ENCODE data around the gene SRRM4.

Gene SRRM4, protein sequence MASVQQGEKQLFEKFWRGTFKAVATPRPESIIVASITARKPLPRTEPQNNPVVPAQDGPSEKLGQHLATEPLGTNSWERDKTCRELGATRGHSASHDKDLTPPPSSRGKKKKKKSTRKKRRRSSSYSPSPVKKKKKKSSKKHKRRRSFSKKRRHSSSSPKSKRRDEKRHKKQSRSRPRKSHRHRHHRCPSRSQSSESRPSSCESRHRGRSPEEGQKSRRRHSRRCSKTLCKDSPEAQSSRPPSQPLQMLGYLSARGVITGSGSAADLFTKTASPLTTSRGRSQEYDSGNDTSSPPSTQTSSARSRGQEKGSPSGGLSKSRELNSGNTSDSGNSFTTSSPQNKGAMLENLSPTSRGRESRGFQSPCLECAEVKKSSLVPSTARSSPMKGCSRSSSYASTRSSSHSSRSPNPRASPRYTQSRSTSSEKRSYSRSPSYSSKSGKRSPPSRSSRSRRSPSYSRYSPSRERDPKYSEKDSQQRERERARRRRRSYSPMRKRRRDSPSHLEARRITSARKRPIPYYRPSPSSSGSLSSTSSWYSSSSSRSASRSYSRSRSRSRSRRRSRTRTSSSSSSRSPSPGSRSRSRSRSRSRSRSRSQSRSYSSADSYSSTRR
- total RNA-seq: 0 reads per million in 3 donors

DNA sequence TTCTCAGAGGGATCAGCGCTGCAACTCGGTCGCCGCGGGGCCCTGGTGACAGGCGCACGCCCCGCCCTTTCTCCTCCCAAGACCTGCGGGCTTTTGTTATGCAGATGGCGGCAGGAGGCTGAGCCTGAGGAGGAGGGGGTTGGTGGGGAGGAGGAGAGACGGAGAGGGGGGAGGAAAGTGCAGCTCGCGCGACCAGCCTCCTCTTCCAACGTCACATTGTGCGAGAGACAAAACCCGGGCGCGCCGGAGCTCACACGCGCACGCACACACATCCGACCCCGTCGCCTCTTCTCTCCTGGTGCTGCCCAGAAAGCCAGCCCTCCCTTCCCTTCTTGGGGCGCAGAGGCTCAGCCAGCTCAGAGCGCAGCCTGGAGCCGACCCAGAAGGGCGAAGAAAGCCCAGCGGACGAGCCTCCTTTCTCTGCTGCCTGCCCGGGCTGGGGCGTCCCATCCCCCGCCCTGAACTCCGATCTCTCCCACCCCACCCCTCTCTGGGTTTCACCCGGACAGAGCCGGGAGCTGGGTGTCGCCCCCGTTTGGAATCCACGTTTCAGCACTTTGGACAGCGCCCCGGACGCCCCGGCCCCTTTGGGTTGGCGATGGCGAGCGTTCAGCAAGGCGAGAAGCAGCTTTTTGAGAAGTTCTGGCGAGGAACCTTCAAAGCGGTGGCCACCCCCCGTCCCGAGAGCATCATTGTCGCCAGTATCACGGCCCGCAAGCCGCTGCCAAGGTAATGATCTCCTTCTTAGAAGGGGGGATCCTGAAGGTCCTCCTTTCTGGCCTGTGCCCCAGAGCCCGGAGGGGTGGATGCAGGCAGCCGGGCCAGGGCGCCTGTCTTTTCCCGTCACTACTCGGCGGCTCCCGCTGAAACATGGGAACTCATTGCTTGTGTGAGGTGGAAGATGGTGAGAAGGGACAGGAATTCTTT is at the start of gene SRRM4:
Gene SRRM4, plus strand, starts transcription at position 257 of the 927 bp plus-strand sequence. Its CDS starts 342 bp downstream, at position 599.
- Histone ChIP-seq H3K27me3 (replicated peaks; ENCODE audit: control insufficient read depth, insufficient read depth, low read length, poor library complexity, severe bottlenecking) (no peaks in the 10 kb centered on the region), H3K36me3 (ENCODE audit: control insufficient read depth, insufficient read depth, low read length) (no peaks in the 10 kb centered on the region), H3K4me3 (ENCODE audit: insufficient read depth, low read depth, low read length, poor library complexity, severe bottlenecking) (no peak within 1 kb of the TSS), H3K27ac (ENCODE audit: insufficient read depth, low read length, poor library complexity, severe bottlenecking) (no peak within 1 kb of the TSS), H3K9me3 (ENCODE audit: control insufficient read depth, low read length) (no peaks in the 10 kb centered on the region), H3K4me1 (ENCODE audit: control insufficient read depth, insufficient read depth, low read length, poor library complexity, severe bottlenecking) (no peaks in the 10 kb centered on the region)
- no peak for DNase-seq

DNA sequence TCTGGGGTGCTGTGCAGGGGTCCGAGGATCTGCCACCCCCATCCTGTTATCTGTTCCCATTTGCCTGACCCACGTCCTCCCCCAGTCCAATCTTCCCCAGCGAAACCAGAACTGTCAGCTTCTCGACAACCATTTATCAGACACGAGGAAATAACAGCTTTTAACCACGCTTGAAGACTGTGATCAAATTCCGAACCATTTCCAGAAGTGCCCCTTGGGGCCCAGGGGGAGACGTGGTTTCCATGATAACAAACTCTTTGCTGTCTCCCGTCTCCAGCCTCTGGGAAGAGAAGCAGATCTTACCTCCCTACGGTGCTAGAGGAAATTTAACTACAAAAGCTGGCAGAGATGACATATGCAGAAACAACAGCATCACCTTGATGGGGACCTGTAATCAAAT is 35.1 kb upstream of the SRRM4 start:
- H3K36me3 ChIP-seq (ENCODE audit: control insufficient read depth, insufficient read depth, low read length): no peaks in the 10 kb centered on the region
- no peak overlapping the region for H3K27ac ChIP-seq (ENCODE audit: insufficient read depth, low read length, poor library complexity, severe bottlenecking)
- H3K27me3 ChIP-seq (replicated peaks; ENCODE audit: control insufficient read depth, insufficient read depth, low read length, poor library complexity, severe bottlenecking): no peaks in the 10 kb centered on the region
- H3K9me3 ChIP-seq (ENCODE audit: control insufficient read depth, low read length): no peaks in the 10 kb centered on the region
- H3K4me3 ChIP-seq (ENCODE audit: insufficient read depth, low read depth, low read length, poor library complexity, severe bottlenecking): no peak overlapping the region
- H3K4me1 ChIP-seq (ENCODE audit: control insufficient read depth, insufficient read depth, low read length, poor library complexity, severe bottlenecking): no peaks in the 10 kb centered on the region
- no peak for DNase-seq

DNA sequence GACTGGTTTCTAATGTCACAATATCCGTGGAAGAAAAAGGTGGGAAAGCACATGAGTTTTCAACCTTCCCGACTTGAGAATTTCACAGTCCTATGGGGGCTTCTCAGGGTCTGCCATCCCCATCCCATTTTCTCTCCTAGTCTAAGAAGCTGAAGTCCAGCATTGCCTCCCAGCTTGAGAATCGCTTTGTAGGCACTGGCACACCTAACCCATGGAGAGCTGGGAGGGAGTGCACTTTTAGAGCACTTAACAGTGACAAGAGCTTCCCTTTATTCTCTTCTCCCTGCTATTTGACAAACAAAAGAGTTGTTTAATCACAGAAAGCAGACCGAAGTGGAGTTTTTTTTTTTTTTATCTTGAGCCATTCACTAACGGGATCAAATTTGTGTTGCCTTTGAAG is 22.8 kb upstream of the SRRM4 start:
- Histone ChIP-seq H3K4me3 (ENCODE audit: insufficient read depth, low read depth, low read length, poor library complexity, severe bottlenecking) (no peak overlapping the region), H3K27ac (ENCODE audit: insufficient read depth, low read length, poor library complexity, severe bottlenecking) (no peak overlapping the region), H3K9me3 (ENCODE audit: control insufficient read depth, low read length) (no peaks in the 10 kb centered on the region), H3K4me1 (ENCODE audit: control insufficient read depth, insufficient read depth, low read length, poor library complexity, severe bottlenecking) (no peaks in the 10 kb centered on the region), H3K27me3 (replicated peaks; ENCODE audit: control insufficient read depth, insufficient read depth, low read length, poor library complexity, severe bottlenecking) (no peaks in the 10 kb centered on the region), H3K36me3 (ENCODE audit: control insufficient read depth, insufficient read depth, low read length) (no peaks in the 10 kb centered on the region)
- DNase-seq: no peak

DNA sequence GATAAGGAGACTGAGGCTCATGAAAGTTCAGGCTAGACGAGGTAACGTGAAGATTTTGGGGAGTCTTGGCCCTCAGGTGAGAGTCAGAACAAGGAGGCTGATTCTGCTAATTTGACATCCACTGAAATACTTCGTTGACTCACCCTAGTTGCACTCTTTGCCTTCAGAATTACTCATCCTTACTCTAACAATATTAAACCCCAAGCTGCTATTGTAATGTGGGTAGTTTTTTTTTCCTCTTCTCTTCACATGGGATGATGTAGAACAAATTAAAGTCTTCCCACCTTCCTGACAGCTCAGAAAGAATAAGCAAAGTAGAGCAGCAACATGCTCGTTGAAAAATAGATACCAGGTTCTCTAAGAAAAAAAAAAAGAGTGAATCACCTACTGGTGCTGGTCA is 22.0 kb upstream of the SRRM4 start:
- Histone ChIP-seq H3K27me3 (replicated peaks; ENCODE audit: control insufficient read depth, insufficient read depth, low read length, poor library complexity, severe bottlenecking) (no peaks in the 10 kb centered on the region), H3K36me3 (ENCODE audit: control insufficient read depth, insufficient read depth, low read length) (no peaks in the 10 kb centered on the region), H3K4me3 (ENCODE audit: insufficient read depth, low read depth, low read length, poor library complexity, severe bottlenecking) (no peak overlapping the region), H3K27ac (ENCODE audit: insufficient read depth, low read length, poor library complexity, severe bottlenecking) (no peak overlapping the region), H3K9me3 (ENCODE audit: control insufficient read depth, low read length) (no peaks in the 10 kb centered on the region), H3K4me1 (ENCODE audit: control insufficient read depth, insufficient read depth, low read length, poor library complexity, severe bottlenecking) (no peaks in the 10 kb centered on the region)
- no peak for DNase-seq

DNA sequence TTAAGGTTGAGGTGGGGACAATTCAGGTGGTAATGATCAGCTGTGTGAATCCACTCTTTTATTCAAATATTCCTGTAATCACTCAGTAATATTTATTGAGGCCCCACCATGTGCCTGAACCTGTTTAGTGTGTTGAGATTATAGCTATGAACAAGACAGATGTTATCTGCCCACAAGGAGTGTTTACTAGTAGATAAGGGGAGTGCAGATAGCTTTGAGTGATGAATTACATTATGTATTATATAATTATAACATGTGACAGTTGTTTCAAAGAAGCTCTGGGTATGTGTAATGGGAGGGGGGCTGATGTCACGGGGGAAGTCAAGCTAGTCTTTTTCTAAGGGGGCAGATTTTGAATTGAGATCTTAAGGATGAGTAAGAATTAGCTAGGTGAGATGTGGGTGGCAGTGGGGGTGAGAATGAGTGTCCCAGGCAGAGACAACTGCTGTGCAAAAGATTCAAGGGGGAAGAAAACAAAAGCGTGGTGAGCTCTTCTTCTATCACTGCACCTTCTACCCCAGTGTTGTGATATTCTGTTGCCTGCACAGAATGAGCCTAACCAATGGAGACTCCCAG is 21.3 kb upstream of the SRRM4 start:
- Histone ChIP-seq H3K4me1 (ENCODE audit: control insufficient read depth, insufficient read depth, low read length, poor library complexity, severe bottlenecking) (no peaks in the 10 kb centered on the region), H3K36me3 (ENCODE audit: control insufficient read depth, insufficient read depth, low read length) (no peaks in the 10 kb centered on the region), H3K27me3 (replicated peaks; ENCODE audit: control insufficient read depth, insufficient read depth, low read length, poor library complexity, severe bottlenecking) (no peaks in the 10 kb centered on the region), H3K27ac (ENCODE audit: insufficient read depth, low read length, poor library complexity, severe bottlenecking) (no peak overlapping the region), H3K4me3 (ENCODE audit: insufficient read depth, low read depth, low read length, poor library complexity, severe bottlenecking) (no peak overlapping the region), H3K9me3 (ENCODE audit: control insufficient read depth, low read length) (no peaks in the 10 kb centered on the region)
- DNase-seq: no peak

DNA sequence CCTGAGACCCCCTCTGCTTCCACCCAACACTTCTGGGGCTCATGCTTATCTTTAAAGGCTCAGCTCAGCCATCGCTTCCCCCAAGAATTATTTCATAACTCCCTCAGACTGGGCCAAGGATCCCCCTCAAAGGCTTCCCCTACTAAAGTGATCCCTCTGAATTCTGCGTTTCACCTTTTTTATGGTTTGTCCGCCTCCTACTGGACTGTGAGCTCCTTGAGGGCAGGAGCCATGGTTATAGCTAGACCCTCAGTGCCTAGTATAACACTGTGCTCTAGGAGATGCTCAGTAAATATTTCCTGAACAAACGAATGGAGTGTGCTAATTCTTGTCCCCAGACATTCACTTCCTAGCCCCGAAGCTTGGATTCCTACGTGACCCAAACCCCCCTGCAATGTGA is 20.5 kb upstream of the SRRM4 start:
- Histone ChIP-seq H3K4me3 (ENCODE audit: insufficient read depth, low read depth, low read length, poor library complexity, severe bottlenecking) (no peak overlapping the region), H3K4me1 (ENCODE audit: control insufficient read depth, insufficient read depth, low read length, poor library complexity, severe bottlenecking) (no peaks in the 10 kb centered on the region), H3K27me3 (replicated peaks; ENCODE audit: control insufficient read depth, insufficient read depth, low read length, poor library complexity, severe bottlenecking) (no peaks in the 10 kb centered on the region), H3K9me3 (ENCODE audit: control insufficient read depth, low read length) (no peaks in the 10 kb centered on the region), H3K36me3 (ENCODE audit: control insufficient read depth, insufficient read depth, low read length) (no peaks in the 10 kb centered on the region), H3K27ac (ENCODE audit: insufficient read depth, low read length, poor library complexity, severe bottlenecking) (no peak overlapping the region)
- DNase-seq: no peak

DNA sequence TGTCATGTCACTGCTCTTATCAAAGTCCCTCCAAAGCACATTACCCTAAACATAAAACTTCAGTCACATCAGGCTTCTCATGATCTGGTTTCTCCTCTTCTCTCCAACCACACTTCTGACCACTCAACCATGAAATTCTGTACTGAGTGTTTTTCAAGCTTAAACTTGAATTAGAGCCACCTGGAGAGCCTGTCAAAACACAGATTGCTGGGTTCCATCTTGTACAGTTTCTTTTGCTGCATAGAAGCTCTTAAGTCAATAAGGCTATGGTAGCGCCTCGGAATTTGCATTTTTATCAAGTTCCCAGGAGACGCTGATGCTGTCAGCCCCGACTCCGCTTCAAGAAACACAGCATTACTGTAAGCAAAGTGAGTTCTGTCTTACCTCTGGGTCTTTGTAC is 16.4 kb upstream of the SRRM4 start:
- Histone ChIP-seq H3K4me3 (ENCODE audit: insufficient read depth, low read depth, low read length, poor library complexity, severe bottlenecking) (no peak overlapping the region), H3K36me3 (ENCODE audit: control insufficient read depth, insufficient read depth, low read length) (no peaks in the 10 kb centered on the region), H3K27ac (ENCODE audit: insufficient read depth, low read length, poor library complexity, severe bottlenecking) (no peak overlapping the region), H3K27me3 (replicated peaks; ENCODE audit: control insufficient read depth, insufficient read depth, low read length, poor library complexity, severe bottlenecking) (no peaks in the 10 kb centered on the region), H3K4me1 (ENCODE audit: control insufficient read depth, insufficient read depth, low read length, poor library complexity, severe bottlenecking) (no peaks in the 10 kb centered on the region), H3K9me3 (ENCODE audit: control insufficient read depth, low read length) (no peaks in the 10 kb centered on the region)
- no peak for DNase-seq

DNA sequence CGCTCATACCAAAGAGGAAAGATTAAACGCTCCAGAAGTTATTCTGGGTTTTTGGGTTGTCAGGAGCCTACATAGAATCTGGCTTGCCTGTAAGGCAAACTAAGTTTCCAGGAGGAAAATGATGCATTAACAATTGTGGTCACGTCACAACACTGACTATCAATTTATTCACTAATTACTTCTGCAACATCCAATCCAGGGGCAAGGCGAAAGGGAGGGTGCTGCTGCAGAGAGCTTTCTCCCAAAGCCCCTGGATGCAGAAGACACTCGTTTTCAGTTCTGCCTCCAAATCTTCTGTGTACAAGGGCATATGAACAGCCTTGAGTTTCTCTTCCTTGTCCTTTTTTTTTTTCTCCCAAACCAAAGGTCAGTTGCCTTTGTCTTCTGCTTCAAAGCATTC is 10.5 kb upstream of the SRRM4 start:
- Histone ChIP-seq H3K9me3 (ENCODE audit: control insufficient read depth, low read length) (no peaks in the 10 kb centered on the region), H3K4me3 (ENCODE audit: insufficient read depth, low read depth, low read length, poor library complexity, severe bottlenecking) (no peak overlapping the region), H3K27me3 (replicated peaks; ENCODE audit: control insufficient read depth, insufficient read depth, low read length, poor library complexity, severe bottlenecking) (no peaks in the 10 kb centered on the region), H3K36me3 (ENCODE audit: control insufficient read depth, insufficient read depth, low read length) (no peaks in the 10 kb centered on the region), H3K4me1 (ENCODE audit: control insufficient read depth, insufficient read depth, low read length, poor library complexity, severe bottlenecking) (no peaks in the 10 kb centered on the region), H3K27ac (ENCODE audit: insufficient read depth, low read length, poor library complexity, severe bottlenecking) (no peak overlapping the region)
- DNase-seq: no peak

DNA sequence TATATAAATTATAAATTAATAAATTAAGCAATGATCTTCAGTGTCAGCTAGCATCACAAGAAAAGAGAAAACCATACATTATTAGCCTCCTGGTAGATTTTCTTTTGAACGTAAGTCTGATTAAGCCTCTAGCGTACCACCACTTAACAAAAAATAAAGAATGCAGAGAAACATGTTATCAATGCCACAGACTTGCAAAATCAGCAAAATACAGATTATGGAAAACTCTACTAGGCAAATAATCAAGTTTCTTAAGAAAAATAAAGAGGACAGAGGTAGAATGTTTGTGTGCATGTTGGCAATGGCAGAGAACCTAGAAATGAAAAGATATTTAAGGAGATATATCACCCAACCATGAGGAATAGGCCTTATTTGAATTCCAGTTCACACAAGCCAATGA is 8.4 kb upstream of the SRRM4 start:
- H3K36me3 ChIP-seq (ENCODE audit: control insufficient read depth, insufficient read depth, low read length): no peaks in the 10 kb centered on the region
- H3K27ac ChIP-seq (ENCODE audit: insufficient read depth, low read length, poor library complexity, severe bottlenecking): no peak overlapping the region
- H3K27me3 ChIP-seq (replicated peaks; ENCODE audit: control insufficient read depth, insufficient read depth, low read length, poor library complexity, severe bottlenecking): no peaks in the 10 kb centered on the region
- no peak overlapping the region for H3K4me3 ChIP-seq (ENCODE audit: insufficient read depth, low read depth, low read length, poor library complexity, severe bottlenecking)
- no peaks in the 10 kb centered on the region for H3K9me3 ChIP-seq (ENCODE audit: control insufficient read depth, low read length)
- no peak for DNase-seq
- no peaks in the 10 kb centered on the region for H3K4me1 ChIP-seq (ENCODE audit: control insufficient read depth, insufficient read depth, low read length, poor library complexity, severe bottlenecking)

Measured in effector memory CD4-positive, alpha-beta T cell (primary cell).